Osteocyte (in vitro differentiated cells): ENCODE data around the gene CBY2. TPM values are rescaled to one million over a fixed set of nuclear protein-coding genes. Genes with fewer than 3 reads are reported as not detected.
"Not testable (repeated sequence)": the region's sequence is repeated elsewhere in the genome, so short reads cannot be mapped to it uniquely, and the experiment has no call there.

Experiments
- DNase-seq: peaks from one replicate; pipeline ENCODE4 v3.0.0; 2021; ENCODE audit warnings: mixed read lengths; ENCODE audit not compliant: unreplicated experiment; ENCODE audit errors: extremely low spot score
- H3K27ac Mint-ChIP-seq: one replicate; pipeline ENCODE4 v1.8.0; 2021; ENCODE audit warnings: mild to moderate bottlenecking, mixed read lengths; ENCODE audit not compliant: unreplicated experiment
- H3K27me3 Mint-ChIP-seq: one replicate; pipeline ENCODE4 v1.8.0; 2021; ENCODE audit warnings: mixed read lengths; ENCODE audit not compliant: unreplicated experiment
- H3K36me3 Mint-ChIP-seq: one replicate; pipeline ENCODE4 v1.8.0; 2021; ENCODE audit warnings: mixed read lengths; ENCODE audit not compliant: unreplicated experiment
- H3K4me1 Mint-ChIP-seq: one replicate; pipeline ENCODE4 v1.8.0; 2021; ENCODE audit warnings: mixed read lengths; ENCODE audit not compliant: unreplicated experiment
- H3K4me3 Mint-ChIP-seq: one replicate; pipeline ENCODE4 v1.8.0; 2021; ENCODE audit warnings: mild to moderate bottlenecking, moderate library complexity, mixed read lengths; ENCODE audit not compliant: unreplicated experiment
- H3K9me3 Mint-ChIP-seq: one replicate; pipeline ENCODE4 v1.8.0; 2021; ENCODE audit warnings: mixed read lengths; ENCODE audit not compliant: unreplicated experiment
- CTCF ChIP-seq: fragments of 200-600 bp; sonication (generic); IDR thresholded peaks from 2 replicates; pipeline ENCODE4 v1.5.0; 2021; ENCODE audit warnings: antibody characterized with exemption, mild to moderate bottlenecking, moderate library complexity
- total RNA-seq: library from RNA; stranded (reverse); gene quantifications from 2 replicates; pipeline ENCODE4 v1.2.1, GENCODE V29; 2021

Gene CBY2
- total RNA-seq, 1 donor from 2014 or later = not detected

- TF ChIP-seq CTCF = no peak
- H3K36me3 Mint-ChIP-seq = no peaks in the 10 kb centered on the region
- no peaks in the 10 kb centered on the region for H3K4me1 Mint-ChIP-seq
- peaks cover 10% of the 10 kb centered on the region for H3K27me3 Mint-ChIP-seq
- no peaks in the 10 kb centered on the region for H3K9me3 Mint-ChIP-seq
- no peak overlapping the region for H3K27ac Mint-ChIP-seq
- no peak for DNase-seq
- H3K4me3 Mint-ChIP-seq = no peak overlapping the region
These were observed 49.8 kb downstream of the CBY2 start for GRCh38 chr13:45751885-45752284.

GRCh38 chr13:45752510-45752909 lies 50.4 kb downstream of the CBY2 start:
- no peak for DNase-seq
- Mint-ChIP-seq H3K4me3 (no peak overlapping the region), H3K4me1 (no peaks in the 10 kb centered on the region), H3K27me3 (peaks cover 10% of the 10 kb centered on the region), H3K36me3 (peaks cover under 1% of the 10 kb centered on the region), H3K9me3 (peaks cover under 1% of the 10 kb centered on the region), H3K27ac (no peak overlapping the region)
- no peak for TF ChIP-seq CTCF

- not testable (repeated sequence) for H3K27me3 Mint-ChIP-seq, DNase-seq, H3K27ac Mint-ChIP-seq, H3K4me3 Mint-ChIP-seq, H3K4me1 Mint-ChIP-seq, H3K36me3 Mint-ChIP-seq
- peaks cover 15% of the 10 kb centered on the region for H3K9me3 Mint-ChIP-seq
These were observed 54.4 kb downstream of the CBY2 start for GRCh38 chr13:45756498-45756897.

GRCh38 chr13:45757589-45757988 lies 55.5 kb downstream of the CBY2 start:
- H3K36me3 Mint-ChIP-seq, H3K4me1 Mint-ChIP-seq, H3K27me3 Mint-ChIP-seq, H3K27ac Mint-ChIP-seq, DNase-seq, H3K4me3 Mint-ChIP-seq: not testable (repeated sequence)
- peaks cover 15% of the 10 kb centered on the region for H3K9me3 Mint-ChIP-seq

GRCh38 chr13:45763419-45763818 lies 61.3 kb downstream of the CBY2 start:
- H3K27me3 Mint-ChIP-seq = peaks cover 44% of the 10 kb centered on the region

More at GRCh38 chr13:45763419-45763818, 61.3 kb downstream of the CBY2 start:
- no peak for DNase-seq
- no peak overlapping the region for H3K4me3 Mint-ChIP-seq
- no peaks in the 10 kb centered on the region for H3K36me3 Mint-ChIP-seq
- H3K4me1 Mint-ChIP-seq = no peaks in the 10 kb centered on the region
- H3K9me3 Mint-ChIP-seq = peaks cover 5% of the 10 kb centered on the region
- H3K27ac Mint-ChIP-seq = no peak overlapping the region
- no peak for TF ChIP-seq CTCF

Other genes with a start within 250 kb of the CBY2 start
- gene COG3, start 237.4 kb upstream of the CBY2 start, total RNA-seq = 27.4 and 31.0 TPM in 2 replicates
- not detected in 2 replicates for gene ERICH6B, start 86.6 kb upstream of the CBY2 start, total RNA-seq
- not detected in 2 replicates for gene SIAH3, start 149.4 kb downstream of the CBY2 start, total RNA-seq